Cortex of kidney (tissue), 1 donor: Measurements from ENCODE around the gene CREB3L1.

Experiments used
- DNase-seq: peaks from one replicate; lab custom pipeline; 2025; lab: John Stamatoyannopoulos, UW

The CREB3L1 gene, protein sequence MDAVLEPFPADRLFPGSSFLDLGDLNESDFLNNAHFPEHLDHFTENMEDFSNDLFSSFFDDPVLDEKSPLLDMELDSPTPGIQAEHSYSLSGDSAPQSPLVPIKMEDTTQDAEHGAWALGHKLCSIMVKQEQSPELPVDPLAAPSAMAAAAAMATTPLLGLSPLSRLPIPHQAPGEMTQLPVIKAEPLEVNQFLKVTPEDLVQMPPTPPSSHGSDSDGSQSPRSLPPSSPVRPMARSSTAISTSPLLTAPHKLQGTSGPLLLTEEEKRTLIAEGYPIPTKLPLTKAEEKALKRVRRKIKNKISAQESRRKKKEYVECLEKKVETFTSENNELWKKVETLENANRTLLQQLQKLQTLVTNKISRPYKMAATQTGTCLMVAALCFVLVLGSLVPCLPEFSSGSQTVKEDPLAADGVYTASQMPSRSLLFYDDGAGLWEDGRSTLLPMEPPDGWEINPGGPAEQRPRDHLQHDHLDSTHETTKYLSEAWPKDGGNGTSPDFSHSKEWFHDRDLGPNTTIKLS

GRCh38 chr11:46277622-46278386 is at the start of gene CREB3L1:
CREB3L1 (plus strand) TSS chr11:46277662; CDS start chr11:46278112, 450 bp downstream.
- no peak for DNase-seq

DNA sequence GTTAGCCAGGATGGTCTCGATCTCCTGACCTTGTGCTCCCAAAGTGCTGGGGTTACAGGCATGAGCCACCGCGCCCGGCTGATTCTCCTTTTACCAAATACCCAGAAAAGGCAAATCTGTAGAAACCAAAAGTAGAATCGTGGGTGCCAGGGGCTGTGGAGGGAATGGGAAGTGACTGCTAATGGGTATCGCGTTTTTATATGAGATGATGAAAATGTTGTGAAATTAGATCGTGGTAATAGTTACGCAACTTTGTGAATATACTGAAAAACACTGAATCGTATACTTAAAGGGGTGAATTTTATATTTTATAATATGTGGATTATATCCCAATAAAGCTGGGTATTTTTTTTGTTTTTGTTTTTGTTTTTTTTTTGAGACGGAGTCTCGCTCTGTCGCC is 48.2 kb upstream of the CREB3L1 start:
- no peak for DNase-seq

GRCh38 chr11:46234311-46234710 is 43.2 kb upstream of the CREB3L1 start:
- DNase-seq: no peak

- DNase-seq: no peak
Measured at GRCh38 chr11:46235777-46236688, 41.4 kb upstream of the CREB3L1 start.

DNA sequence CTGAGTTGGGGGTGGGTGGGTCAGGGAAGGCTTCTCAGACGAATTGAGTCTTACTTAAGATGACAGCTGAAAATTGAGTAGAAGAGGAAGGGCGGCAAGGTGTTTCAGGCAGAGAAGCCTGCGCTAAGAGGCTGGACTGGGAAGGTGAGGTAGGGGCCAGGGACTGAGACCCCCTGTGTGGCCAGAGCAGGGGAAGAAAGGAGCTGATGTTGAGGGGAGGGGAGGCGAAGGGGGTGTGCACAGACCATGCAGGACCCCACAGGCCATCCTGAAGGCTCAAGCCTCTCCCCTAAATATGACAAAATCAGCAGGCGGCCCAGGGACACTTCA is 40.6 kb upstream of the CREB3L1 start:
- DNase-seq: no peak

DNA sequence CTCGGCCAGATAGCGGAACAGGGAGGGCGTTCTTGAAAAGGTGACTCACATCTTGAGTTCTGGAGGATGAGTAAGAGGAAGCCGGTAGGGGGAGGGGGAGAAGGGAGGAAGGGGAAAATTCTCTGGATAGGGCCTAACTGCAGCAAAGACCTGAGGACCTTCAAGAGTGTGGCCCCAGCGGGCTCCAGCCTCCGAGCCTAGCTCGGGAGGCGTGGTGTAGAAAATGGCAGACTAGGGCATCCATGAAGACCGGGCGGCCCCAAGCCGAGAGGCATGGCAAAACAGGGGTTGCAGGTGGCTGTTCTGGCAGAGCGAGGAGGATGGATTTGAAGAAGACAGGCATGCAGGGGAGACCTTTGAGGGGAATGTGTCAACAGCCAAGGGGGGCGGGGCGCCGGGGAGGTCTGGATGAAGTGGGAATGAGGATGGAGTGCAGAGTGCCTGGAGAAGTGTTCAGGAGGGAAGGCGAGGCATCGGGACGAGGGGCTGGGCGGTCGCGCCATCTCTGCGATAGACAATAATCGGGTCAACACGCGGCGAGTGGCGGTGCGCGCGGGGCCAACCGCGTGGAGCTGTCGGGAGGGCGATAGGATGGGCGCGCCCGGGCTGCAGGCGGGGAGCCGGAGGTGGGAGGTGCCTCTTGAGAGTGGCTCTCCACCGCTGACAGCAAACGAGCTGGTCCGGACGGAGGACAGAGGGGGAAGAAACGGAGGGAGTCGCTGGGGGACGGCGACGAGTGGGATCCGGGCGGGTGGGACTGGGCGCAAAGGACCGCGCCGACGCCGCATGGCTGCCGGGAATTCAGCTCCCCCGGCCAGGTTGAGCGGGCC is 40.0 kb upstream of the CREB3L1 start:
- no peak for DNase-seq

GRCh38 chr11:46238078-46238966 is 39.1 kb upstream of the CREB3L1 start:
- DNase-seq: no peak

- no peak for DNase-seq
Measured at GRCh38 chr11:46238967-46239800, 38.3 kb upstream of the CREB3L1 start.

GRCh38 chr11:46239801-46240061 is 37.7 kb upstream of the CREB3L1 start:
- no peak for DNase-seq

GRCh38 chr11:46240371-46240770 is 37.1 kb upstream of the CREB3L1 start:
- no peak for DNase-seq

DNA sequence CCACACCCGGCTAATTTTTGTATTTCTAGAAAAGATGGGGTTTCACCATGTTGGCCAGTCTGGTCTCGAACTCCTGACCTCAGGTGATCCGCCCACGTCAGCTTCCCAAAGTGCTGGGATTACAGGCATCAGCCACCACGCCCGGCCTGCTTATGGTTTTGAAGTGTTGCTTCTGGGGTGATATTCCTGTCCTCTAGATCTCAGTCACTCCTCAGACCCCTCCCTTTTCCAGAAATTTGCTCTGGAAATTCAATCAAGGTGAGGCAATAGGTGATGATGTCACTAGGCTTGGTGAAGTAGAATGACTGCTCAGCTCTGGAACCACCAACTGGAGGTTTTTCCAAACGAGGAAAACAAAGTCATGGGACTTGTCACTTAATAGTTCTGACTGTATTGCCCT is 36.6 kb upstream of the CREB3L1 start:
- no peak for DNase-seq

- no peak for DNase-seq
Measured at GRCh38 chr11:46242041-46242951, 35.2 kb upstream of the CREB3L1 start.

DNA sequence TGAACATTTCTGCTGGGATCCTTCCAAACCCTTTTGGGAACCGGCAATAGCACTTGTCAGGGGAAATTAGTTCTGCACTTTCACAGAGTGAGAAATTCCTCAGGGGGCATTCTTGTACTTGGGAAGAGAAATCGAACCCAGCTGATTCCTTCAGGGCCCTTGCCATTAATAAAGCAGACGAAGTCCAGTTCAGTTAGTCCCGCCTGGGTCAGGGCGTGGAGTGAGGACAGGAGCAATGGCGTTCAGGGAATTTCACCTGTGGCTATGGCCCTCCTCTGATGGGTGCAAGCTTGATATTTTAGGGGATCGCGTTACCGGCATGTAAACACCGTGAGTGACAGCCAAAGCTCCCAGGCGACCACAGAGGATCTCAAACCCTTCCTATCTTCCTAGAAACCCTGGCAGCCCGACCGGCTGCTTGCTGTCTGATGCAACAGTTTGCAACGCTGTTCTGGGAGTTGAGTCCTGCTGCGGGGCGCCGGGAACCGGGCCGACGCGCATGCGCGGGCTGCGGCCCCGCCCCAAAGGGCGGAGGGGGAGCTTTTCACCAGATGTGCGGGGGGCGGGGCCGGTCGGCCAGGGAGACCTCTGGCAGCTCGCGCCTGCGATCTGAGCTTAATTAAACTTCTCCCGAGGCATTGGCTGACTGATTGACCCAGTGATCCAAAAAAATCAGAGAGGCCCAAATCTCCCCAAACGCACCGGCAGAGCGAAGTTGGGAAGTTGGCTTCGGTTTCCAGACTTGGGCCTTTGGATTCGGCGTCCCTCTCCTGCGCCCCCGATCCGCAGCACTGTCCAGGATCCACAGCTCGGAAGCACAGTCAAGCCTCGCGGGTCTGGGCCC is 34.3 kb upstream of the CREB3L1 start:
- DNase-seq: peak; percentile 29

- DNase-seq: no peak
Measured at GRCh38 chr11:46243796-46244109, 33.7 kb upstream of the CREB3L1 start.

DNA sequence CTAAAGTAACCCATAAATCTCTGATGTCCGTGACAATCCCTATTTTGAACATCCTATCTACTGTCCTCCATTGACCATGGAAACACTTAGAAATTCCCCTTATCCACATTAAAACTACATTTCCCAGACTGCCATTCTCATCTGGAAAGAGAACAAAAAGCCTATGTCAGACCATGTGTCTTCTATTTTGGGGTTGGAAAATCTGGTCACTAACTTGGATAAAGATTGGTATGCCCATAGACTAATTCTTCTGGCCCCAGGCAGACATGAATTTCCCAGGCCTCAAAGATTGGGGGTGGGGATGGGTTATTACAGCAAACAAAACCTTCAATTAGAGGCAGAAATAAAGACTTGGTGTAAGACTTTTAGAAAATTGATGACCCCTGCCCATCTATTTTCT is 30.9 kb upstream of the CREB3L1 start:
- no peak for DNase-seq

- no peak for DNase-seq
Measured at GRCh38 chr11:46247090-46247489, 30.4 kb upstream of the CREB3L1 start.

- DNase-seq: no peak
Measured at GRCh38 chr11:46247659-46248058, 29.8 kb upstream of the CREB3L1 start.
